Pancreas (tissue), 10 donors: ENCODE measurements around the gene RTEL1. TPM values are rescaled to one million over a fixed set of nuclear protein-coding genes. Genes with fewer than 3 reads are reported as not detected.

Source experiments
- ATAC-seq, 4 donors: fragments of 200-7000 bp; cut with Tn5 transposase; one replicate each; pipeline versions ENCODE4 v1.8.0 to v1.9.1; 2020; ENCODE audit warnings: mild to moderate bottlenecking in 4 of 4, moderate library complexity in 4 of 4
- DNase-seq, 6 donors: peaks; one replicate each; pipeline ENCODE4 v3.0.0-alpha.2; 2020
- FAIRE-seq: peaks from 2 replicates; lab custom pipeline; 2012; peaks lifted over from hg19 to GRCh38; lab: Jason Lieb, UNC
- H3K27ac ChIP-seq, 4 donors: fragments of 200-600 bp; sonication (generic); 1 replicate in 3 of 4; 2 replicates in 1 of 4; pipeline versions ENCODE4 v1.5.0 to v1.8.0; 2020
- H3K27me3 ChIP-seq, 4 donors: fragments of 200-600 bp; one replicate each; pipeline ENCODE4 v1.8.0; 2021
- H3K36me3 ChIP-seq, 3 donors: fragments of 200-600 bp; sonication (generic) in 1 of 3; one replicate each; pipeline versions ENCODE4 v1.5.0 to v1.8.0; 2020 to 2021
- H3K4me1 ChIP-seq, 3 donors: fragments of 200-600 bp; one replicate each; pipeline ENCODE4 v1.8.0; 2021
- H3K4me3 ChIP-seq, 4 donors: fragments of 200-600 bp; sonication (generic) in 2 of 4; one replicate each; pipeline versions ENCODE4 v1.5.0 to v1.8.0; 2020 to 2021
- H3K9me3 ChIP-seq, 4 donors: fragments of 200-600 bp; one replicate each; pipeline ENCODE4 v1.8.0; 2021
- whole genome bisulfite sequencing, 2 donors: extraction: QIAGEN DNeasy Blood & Tissue Kit; methylation state at CpG; one replicate each; pipeline ENCODE4 v1.1.7; 2013; 5-methylcytosine and 5-hydroxymethylcytosine counted together
- intact Hi-C, 3 donors: fragments of 100-400 bp; cut with DNase I; formaldehyde crosslinking; loops; one replicate each; pipeline versions ENCODE4 v1.11.1 to v1.14.2; 2022
- polyA plus RNA-seq, 2 donors: library from polyadenylated mRNA; stranded (reverse); fragments of 200-250 nt; gene quantifications; one replicate each; pipeline ENCODE4 v1.2.3, GENCODE V29; 2013
- total RNA-seq, 6 donors: library from RNA; stranded (reverse); fragmentation: NEBNext Ultra II Directional in 4 of 6; extraction: Animal tissue kit (Norgen Biotek cat#: 25700) in 4 of 6; gene quantifications; one replicate each; pipeline versions ENCODE4 v1.2.1 to v1.2.4, GENCODE V29; 2021 to 2023
- TF ChIP-seq, protein P1 (sequence below), 4 donors: fragments of 200-600 bp; sonication (generic) in 3 of 4; IDR thresholded peaks; one replicate each; pipeline versions ENCODE4 v1.5.0 to v1.8.0; 2021; ENCODE audit warnings: antibody characterized with exemption in 4 of 4
- donor health status: healthy with polysubstance abuse.
- donor health status: DM: no; HTN: no; CAD: no; lungs with moderate emphysema.
- donor health status: DM: no; HTN: no; CAD: no.
- donor health status: control.
- donor health status: control.
- donor health status: Bipolar disorder and iron deficiency.
- donor health status: DM: yes; HTN: yes; CAD: no.
- donor health status: DM: no; HTN: no; CAD: no.
- donor health status: DM: no; HTN: no; CAD: no.
- donor health status: DM: yes; HTN: yes; CAD: no.

RTEL1 gene
- total and polyA plus RNA-seq, 8 donors: 10.5 to 36.6 (median 15.0) TPM

GRCh38 chr20:63675681-63676368 is 17.7 kb downstream of the RTEL1 start:
- no peak for FAIRE-seq
- no peaks in the 10 kb centered on the region for H3K4me1 ChIP-seq

DNA sequence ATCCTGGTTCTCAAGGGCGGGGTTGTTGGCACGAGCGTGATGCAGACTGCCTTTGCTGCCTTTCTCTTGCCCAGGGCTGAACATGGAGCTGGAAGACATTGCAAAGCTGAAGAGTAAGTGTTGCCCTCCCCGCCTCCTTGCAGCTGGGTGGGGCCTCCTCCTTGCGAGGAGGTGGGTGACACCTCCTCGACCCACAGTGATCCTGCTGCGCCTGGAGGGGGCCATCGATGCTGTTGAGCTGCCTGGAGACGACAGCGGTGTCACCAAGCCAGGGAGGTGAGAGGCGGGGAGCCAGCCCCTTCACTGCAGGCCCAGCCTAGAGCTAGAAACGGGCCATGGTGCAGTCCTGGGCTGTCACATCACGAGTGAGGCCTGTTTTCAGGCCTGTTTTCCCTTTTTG is 20.0 kb downstream of the RTEL1 start:
- H3K36me3 ChIP-seq: peaks cover 0 to 4% (median 0%) of the 10 kb centered on the region in 3 donors
- H3K4me3 ChIP-seq: no peak overlapping the region
- DNase-seq (no peak), ATAC-seq (no peak), FAIRE-seq (no peak)
- TF ChIP-seq, protein P1, sequence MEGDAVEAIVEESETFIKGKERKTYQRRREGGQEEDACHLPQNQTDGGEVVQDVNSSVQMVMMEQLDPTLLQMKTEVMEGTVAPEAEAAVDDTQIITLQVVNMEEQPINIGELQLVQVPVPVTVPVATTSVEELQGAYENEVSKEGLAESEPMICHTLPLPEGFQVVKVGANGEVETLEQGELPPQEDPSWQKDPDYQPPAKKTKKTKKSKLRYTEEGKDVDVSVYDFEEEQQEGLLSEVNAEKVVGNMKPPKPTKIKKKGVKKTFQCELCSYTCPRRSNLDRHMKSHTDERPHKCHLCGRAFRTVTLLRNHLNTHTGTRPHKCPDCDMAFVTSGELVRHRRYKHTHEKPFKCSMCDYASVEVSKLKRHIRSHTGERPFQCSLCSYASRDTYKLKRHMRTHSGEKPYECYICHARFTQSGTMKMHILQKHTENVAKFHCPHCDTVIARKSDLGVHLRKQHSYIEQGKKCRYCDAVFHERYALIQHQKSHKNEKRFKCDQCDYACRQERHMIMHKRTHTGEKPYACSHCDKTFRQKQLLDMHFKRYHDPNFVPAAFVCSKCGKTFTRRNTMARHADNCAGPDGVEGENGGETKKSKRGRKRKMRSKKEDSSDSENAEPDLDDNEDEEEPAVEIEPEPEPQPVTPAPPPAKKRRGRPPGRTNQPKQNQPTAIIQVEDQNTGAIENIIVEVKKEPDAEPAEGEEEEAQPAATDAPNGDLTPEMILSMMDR (IDR thresholded peaks at IDR 0.05): no peak
- WGBS, 2 donors: 87 to 98% methylated on average over 13 of the region's 13 CpGs
- intact Hi-C loops: no loop called here
- H3K9me3 ChIP-seq: no peaks in the 10 kb centered on the region
- peaks cover 0 to 2% (median 0%) of the 10 kb centered on the region in 3 donors for H3K4me1 ChIP-seq
- no peak overlapping the region for H3K27ac ChIP-seq
- H3K27me3 ChIP-seq: no peaks in the 10 kb centered on the region

More at GRCh38 chr20:63675681-63676368, 17.7 kb downstream of the RTEL1 start:
- no peak for ATAC-seq
- no peak for DNase-seq
- intact Hi-C loops: no loop called here
- peaks cover 0 to 4% (median 0%) of the 10 kb centered on the region in 3 donors for H3K36me3 ChIP-seq
- H3K27me3 ChIP-seq: no peaks in the 10 kb centered on the region
- 93% methylated on average over 18 to 20 of the region's 20 CpGs for WGBS, 2 donors
- no peaks in the 10 kb centered on the region for H3K9me3 ChIP-seq
- TF ChIP-seq, protein P1 (IDR thresholded peaks at IDR 0.05): no peak
- no peak overlapping the region for H3K4me3 ChIP-seq
- H3K27ac ChIP-seq: no peak overlapping the region

DNA sequence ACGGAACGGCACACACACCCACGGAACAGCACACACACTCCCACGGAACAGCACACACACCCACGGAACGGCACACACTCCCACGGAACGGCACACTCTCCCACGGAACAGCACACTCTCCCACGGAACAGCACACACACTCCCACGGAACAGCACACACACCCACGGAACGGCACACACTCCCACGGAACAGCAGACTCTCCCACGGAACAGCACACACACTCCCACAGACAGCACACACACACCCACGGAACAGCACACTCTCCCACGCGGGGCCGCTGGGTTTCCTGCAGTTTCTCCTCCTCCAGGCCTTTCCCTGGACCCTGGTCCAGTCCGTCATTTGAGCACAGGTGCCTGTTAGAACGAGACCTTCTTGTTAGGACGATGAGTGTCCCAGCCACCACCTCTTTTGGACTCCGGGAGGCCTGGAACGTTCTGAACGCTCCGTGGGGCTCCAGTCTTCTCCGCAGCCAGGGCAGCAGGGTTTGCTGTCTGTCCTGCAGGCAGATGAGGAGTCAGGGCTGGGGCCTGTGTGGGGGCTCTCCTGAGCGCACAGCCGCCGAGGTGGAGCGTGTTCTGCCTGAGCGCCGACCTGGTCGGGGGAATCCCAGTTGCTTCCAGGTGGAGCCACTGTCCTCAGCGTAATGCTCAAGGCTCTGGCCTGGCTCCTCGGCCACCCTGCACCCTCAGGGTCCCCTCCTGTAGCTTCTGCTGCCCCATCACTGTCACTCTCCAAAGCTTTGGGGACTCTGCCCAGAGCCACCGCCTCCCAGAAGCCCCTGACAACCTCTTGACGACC is 20.8 kb downstream of the RTEL1 start:
- peaks cover 0 to 4% (median 0%) of the 10 kb centered on the region in 3 donors for H3K36me3 ChIP-seq
- no peak overlapping the region for H3K4me3 ChIP-seq
- H3K27ac ChIP-seq: no peak overlapping the region
- no peak for ATAC-seq
- H3K9me3 ChIP-seq: no peaks in the 10 kb centered on the region
- 86 to 92% methylated on average over 36 to 38 of the region's 38 CpGs for WGBS, 2 donors
- TF ChIP-seq, protein P1 (IDR thresholded peaks at IDR 0.05): no peak
- H3K27me3 ChIP-seq: no peaks in the 10 kb centered on the region
- DNase-seq: no peak
- no peak for FAIRE-seq
- intact Hi-C loops: no loop called here
- H3K4me1 ChIP-seq: peaks cover 0 to 2% (median 0%) of the 10 kb centered on the region in 3 donors

DNA sequence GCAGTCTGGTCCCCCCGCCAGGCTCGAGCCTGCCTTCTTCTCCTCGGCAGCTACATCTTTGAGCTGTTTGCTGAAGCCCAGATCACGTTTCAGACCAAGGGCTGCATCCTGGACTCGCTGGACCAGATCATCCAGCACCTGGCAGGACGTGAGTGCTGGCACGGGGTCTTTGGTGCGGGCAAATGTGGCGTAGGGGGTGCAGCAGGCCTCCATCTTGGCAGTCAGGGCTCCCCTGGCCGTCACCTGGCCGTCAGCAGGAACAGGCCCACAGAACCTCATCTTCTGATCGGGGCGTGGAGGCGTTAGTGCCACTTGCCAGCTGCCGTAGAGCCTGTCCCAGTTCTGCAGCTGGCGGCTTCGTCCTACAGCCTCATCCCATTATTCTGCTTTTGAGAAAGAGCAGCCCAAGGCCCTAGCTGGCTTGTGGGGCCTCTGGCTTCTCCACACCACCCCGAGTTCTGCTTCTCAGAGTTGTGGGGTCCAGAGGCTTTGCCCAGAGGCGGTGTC is 21.7 kb downstream of the RTEL1 start:
- WGBS, 2 donors: 90 to 94% methylated on average over 19 of the region's 19 CpGs
- FAIRE-seq (no peak), ATAC-seq (no peak), DNase-seq (no peak)
- Histone ChIP-seq H3K9me3 (no peaks in the 10 kb centered on the region), H3K4me1 (peaks cover 0 to 2% (median 0%) of the 10 kb centered on the region in 3 donors), H3K27me3 (no peaks in the 10 kb centered on the region), H3K36me3 (no peaks in the 10 kb centered on the region), H3K4me3 (no peak overlapping the region), H3K27ac (no peak overlapping the region)
- TF ChIP-seq, protein P1 (IDR thresholded peaks at IDR 0.05): no peak
- intact Hi-C loops: no loop called here
